Activated gamma-delta T cell (primary cell): ENCODE results near the gene PMM2.
"Not testable (repeated sequence)": the region's sequence is repeated elsewhere in the genome, so short reads cannot be mapped to it uniquely, and the experiment has no call there.

Experiments
- DNase-seq: peaks from one replicate; lab custom pipeline; 2025; lab: John Stamatoyannopoulos, UW

Gene PMM2

DNA sequence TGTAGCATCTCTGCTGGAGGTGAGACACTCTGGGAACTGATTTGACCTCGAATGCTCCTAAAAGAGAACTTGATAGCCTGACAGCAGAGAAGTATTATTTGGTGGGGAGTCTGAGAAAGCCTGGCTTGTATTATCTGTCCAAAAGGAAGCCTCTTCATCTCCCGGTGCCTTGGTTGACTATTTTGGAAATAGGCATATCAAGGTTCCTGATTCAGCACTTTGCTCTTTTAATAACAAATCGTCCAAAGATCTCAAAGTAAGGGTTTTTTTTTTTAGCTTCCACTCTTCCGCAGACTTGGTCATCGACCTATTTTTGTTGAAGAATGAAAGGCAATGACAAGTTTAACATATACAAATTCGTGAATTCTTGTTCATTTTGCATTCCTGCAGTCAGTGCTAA lies 15.0 kb upstream of the PMM2 start:
- no peak for DNase-seq

DNA sequence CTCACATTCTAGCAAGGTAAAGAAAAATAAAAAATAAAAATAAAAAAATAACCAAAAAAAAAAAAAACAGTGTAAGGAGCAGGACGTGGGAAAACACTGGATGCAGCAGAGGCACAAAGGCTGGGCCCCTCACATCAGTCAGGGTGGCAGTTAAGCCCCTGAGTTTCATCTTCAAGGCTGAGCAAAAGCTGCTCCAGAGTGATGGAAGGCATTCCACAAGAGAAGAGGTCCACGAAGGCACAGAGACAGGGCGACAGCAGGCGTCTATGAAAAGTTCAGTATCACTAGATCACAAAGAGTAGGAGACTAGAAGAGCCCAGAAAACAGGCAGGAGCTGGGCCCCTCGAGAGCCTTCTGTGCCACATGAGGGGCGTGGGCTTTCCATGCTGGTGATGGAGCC lies 12.2 kb upstream of the PMM2 start:
- DNase-seq, result no peak

DNA sequence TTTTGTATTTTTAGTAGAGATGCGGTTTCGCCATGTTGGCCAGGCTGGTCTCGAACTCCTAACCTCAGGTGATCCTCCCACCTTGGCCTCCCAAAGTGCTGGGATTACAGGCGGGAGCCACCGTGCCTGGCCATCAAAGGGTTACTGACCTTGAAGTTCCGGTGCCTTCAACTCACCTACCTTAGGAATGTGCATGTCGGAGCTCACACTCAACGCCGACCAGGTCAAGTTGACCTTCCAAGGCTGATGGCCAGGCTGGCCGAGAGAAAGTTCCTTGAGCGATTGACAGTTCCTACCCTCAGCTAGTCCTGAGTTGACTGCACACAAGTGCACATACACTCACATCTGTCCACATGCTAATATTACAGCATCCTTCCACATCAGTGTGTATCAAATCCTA lies 11.3 kb upstream of the PMM2 start:
- not testable (repeated sequence) for DNase-seq

DNA sequence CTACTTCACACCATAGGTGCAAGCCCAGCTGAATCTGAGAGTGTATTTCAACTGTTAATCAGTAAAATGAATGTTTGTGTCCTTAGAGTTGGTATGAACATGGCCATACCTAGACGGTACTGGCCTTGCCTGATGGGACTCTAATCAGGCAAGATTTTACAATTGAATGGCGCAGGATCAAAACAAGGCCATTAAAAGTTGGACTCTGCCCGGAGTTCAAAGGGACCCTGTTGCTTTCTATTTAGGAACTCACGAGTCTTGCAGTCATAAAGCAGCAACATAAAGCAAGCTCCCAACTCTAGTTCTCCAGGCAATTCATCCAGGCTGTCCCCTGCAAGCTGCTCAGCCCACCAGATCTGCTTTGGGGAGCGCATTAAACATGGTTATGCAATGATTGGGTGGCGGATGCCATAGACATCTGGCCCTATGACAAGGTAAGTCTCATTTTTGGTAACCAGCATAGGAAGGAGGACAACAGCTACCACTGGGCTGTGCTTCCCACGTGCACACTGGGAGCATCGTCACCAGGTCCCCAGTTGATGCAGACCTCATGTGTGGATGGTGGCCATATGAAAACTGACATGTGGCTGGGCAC lies 9.0 kb upstream of the PMM2 start:
- no peak for DNase-seq

DNA sequence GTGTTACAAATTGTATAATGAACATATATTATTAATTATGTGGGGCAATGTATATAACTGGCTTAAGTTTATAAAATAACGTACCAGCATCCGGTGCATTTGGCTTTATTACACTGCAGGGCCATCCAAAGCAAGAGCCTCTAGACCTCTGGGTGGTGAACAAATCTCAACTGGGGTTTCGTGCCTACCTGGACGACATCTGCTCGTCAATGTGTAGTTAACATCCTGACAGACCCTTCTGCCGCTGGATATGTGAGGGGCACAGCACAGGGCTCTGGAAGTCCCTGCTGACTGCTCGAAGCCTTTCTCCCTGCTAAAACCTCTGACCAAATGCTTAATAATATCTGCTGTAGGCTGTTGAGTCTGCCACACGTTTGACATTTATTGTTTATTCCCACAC lies 2.5 kb upstream of the PMM2 start:
- DNase-seq, result no peak

DNA sequence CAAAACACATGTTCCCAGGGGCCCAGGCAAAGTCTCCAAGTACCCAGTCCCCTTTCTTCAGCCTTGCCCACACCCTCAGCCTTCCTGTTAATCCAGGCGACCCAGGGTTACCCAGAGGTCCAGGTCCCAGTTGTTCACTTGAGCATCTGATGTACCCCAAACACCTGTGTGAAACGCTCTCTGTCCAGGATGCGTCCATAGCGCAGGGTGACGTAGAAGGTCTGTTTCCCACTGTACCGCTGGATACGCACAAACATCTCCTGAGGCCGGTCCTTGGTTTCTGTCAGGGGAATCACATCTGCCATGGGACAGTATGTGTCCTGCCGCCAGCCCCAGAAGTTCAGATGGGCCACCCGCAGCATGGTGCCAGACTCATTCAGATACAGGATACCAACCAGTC lies 1.8 kb upstream of the PMM2 start:
- no peak for DNase-seq

DNA sequence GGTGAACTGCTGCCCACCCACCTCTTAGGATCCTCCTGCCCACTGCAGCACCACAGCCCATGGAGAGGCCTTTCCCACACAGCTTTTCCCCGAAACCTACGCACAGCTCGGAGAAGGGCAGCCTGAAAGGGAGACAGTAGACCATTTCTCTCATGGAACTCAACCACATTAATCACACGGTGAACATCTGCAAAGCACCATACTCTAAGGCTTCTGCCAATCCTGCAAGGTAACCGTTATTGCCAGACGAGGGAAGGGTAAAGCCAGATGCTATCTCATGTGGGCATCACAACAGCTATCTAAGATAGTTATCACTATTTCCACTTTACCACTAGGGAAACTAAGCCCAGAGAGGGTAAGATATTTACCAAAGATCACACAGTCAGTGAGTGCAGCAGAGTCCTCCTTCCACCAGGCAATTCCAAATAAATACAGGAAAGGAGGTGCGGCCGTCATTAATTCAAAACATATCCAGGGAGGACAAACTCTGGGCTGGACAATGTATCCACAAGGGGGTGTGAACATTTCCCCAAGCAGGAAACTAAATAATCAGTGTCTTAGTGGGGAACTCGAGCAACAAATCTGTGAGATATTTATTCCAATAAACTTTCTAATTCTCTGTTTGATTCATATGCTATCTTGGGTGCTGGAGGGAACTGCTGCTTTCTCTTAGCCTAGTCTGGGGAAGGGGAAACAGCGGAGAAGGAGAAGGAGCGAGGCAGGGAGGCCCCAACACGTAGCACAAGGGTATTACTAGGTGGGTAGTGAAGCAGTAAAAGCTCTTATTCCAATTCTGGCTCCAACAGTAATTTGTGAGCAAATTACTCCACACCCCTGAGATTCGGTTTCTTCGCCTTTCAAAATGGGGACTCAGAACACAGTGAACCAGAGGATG lies 923 bp upstream of the PMM2 start:
- no peak for DNase-seq

DNA sequence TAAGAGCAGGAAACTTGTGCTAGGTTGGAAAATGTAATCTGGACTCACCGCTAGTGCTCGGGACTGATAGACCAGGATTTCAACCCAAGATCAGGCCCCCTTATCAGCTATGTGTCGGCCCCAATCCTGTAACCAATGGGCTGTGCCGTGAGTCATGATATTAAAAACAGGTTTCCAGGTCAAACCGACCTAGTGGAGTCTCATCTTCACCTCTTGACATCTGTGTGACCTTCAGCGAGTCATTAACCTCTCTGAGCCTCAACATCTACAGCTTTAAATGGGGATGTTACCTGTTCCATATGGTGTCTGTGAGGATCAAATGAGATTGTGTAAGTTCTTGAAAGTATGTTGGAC lies 512 bp downstream of the PMM2 start:
- DNase-seq, result no peak

DNA sequence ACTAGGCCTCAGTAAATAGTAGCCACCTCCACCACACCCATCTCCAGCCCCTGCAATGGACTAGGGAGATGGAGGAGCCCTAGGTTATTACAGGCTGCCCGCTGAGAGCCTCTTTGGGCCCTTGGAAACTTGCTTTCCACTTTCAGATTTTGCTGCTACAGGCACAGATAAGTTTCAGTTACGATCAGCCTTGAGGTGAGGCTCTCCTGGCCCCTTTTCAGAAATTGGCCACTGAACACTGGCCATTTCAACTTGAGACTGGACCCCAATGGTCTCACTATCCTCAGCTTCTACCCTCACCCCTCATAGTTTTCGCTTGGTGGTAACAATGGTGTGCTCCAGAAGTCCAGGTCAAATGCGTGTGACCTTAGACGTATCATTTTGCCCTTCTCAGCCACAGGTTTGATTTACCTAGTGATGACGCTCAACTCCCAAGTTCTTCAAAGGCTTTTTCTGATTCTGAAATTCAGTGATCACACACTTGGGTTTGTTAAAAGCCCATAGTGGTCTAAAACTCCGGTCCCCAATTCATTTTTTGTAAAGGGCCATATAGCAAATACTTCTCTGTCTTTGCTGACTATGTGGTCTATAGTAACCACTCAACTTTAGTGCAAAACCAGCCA lies 1.0 kb downstream of the PMM2 start:
- DNase-seq, result no peak

DNA sequence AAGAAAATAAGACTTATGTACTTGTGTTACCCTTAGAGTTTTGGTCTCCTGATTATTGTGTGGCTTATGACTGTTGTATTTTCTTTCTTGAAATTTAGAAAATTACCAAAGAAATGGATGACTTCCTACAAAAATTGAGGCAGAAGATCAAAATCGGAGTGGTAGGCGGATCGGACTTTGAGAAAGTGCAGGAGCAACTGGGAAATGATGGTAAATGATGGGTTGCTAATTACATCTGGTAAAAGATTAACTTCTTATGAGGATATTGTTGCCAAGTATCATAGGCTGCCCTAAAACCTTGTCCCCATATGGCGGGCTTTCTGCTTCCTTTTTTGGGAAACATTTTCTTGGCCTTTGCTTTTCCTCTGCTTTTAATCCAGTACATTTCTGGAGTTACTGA lies 4.1 kb downstream of the PMM2 start:
- no peak for DNase-seq

DNA sequence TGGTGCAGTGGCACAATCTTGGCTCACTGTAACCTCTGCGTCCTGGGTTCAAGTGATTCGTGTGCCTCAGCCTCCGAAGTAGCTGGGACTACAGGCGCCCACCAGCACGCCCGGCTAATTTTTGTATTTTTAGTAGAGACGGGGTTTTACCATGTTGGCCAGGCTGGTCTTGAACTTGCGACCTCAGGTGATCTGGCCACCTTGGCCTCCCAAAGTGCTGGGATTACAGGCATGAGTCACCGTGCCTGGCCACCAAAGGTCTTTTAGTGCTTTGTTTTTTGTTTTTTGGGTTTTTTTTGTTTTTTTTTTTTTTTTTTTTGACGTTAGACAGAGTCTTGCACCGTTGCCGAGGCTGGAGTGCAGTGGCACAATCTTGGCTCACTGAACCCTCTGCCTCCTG lies 6.1 kb downstream of the PMM2 start:
- DNase-seq, result not testable (repeated sequence)

DNA sequence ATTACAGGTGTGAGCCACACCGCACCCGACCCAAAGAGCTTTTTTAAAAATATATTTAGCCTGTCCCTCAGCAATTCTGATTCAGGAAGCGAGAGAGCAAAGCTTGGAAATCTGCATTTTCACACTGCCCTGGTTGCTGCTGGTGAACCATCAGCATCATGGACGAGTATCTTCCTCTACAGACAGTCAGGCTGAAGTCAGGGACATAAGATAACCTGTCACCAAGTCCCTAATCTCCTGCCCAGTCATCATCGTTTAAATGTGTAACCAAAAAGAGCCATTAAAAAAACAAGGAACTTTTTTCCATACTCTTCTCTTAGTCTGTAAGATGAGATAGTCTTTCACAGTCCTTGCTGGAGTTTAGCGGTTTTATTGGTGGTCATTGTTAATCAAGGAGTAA lies 6.7 kb downstream of the PMM2 start:
- no peak for DNase-seq

DNA sequence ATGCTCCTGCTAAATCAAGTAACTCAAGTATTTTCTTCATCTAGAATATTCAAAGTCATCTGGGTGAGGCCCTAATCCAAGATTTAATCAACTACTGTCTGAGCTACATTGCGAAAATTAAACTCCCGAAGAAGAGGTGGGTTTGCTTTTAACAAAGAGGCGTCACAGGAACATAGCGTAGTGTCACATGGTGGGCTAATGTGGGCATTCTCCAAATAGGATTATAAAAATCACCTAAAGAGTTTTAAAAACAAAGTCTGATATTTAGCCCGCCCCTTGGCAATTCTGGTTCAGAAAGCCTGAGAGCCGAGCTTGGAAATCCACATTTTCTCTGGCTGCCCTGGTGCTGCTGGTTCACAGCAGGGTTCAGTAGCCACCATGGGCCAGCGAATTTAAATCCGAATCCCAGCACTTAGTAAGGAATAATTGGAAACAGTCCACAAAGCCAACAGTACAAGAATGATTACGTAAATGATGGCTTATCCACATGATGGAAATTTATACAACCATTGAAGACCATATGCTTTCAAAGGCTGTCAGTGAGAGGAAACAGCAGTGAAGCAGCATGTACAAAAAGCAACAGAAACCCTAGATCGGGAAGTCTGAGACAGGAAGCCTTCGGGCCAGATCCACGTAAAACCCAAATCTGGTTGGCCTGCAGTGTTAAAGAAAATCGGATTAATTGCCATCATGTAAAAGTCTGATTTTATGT lies 8.8 kb downstream of the PMM2 start:
- no peak for DNase-seq

DNA sequence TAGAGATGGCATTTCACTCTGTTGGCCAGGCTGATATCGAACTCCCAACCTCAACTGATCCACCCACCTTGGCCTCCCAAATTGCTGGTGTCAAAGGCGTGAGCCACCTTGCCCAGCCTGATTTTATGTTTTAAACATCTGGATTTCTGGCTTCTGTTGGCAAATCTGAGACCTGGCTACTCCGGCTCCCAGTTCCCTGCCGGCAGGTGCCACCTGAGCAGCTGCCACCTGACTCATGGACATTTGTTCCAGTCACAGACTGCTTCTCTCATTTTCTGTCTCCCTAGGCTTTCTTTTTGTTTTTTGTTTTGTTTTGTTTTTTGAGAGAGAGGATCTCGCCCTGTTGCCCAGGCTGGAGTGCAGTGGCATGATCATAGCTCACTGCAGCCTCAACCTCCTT lies 9.6 kb downstream of the PMM2 start:
- no peak for DNase-seq

DNA sequence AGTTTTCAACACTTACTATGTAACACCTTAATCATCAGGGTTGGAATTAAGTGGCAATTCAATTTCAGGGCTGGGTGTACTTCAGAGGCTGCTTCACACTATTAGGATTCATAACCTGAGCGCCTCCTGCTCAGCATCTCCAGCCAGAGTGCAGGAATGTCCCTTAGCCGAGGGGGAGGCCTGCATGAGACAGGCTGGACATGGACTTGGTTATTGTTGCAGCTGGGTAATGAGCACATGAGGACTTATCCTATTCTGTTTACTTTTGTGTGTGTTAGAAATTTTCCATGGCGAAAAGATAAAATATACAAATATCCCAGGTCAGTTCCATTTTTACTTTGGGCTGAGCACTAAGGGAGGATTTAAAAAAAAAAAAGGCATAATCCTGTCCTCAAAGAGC lies 10.4 kb downstream of the PMM2 start:
- no peak for DNase-seq

DNA sequence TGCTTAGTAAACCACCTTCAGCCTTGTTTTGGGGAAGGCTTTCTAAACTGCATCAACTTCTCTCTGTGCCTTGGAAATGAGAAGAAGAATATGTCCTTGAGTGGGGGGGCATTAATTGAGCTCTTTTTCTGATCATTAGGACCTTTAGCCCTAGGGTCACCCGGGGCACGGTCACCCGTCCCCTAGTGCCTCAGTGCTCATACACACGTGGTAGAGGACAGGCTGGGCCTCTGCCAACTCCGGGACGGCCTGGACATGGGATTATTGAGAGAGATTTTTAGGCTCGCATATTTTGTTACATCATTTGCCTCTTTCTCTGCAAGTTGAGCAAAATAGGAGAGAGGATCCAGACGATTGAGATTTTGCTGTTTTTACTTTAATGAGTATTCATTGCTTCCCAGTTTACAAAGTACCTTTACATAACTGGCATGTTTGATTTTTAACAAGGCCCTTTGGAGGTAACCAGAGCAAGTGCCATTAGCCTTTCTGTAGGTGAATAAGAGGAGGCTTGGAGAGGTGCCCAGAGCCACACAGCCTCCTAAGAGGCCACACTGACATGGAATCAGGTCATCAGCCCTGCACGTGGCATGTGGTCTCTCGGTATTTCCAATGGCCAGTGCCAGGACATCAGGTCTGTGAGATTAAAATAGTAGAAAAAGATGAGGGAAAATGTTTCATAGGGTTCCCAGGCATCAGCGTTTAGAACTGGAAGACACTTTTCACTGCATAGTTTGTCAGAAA lies 11.1 kb downstream of the PMM2 start:
- no peak for DNase-seq

DNA sequence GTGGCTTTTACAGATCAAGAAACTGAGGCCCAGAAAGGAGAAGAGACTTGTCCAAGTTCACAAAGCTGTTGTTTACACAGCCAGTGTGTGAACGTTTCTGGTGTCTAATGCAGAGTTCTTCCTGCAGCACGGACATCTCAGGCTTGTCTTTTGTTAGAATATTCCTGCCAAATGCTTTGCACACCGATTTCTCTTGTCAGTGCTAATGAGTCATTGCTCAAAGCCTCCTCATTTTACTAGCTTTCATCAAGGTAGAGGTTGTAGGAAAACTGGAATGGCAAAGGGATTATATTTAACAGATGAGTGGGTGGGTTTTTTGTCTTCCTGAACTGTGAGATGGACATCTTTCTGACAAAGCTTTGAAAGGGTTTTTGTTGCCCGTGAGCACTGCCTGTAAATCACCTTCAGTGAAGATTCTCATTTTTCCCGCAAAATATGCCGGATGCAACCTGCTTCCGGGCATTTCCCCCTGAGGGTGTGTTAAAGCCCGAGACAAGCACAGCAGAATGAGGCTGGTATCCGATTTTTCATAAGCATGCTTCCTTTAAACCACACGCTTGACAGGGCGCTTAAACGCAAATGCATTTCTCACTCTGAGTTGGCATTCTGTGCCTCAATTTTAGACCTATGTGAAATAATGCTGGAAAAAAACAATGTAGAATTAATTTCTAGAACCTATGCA lies 14.7 kb downstream of the PMM2 start:
- DNase-seq, result no peak

DNA sequence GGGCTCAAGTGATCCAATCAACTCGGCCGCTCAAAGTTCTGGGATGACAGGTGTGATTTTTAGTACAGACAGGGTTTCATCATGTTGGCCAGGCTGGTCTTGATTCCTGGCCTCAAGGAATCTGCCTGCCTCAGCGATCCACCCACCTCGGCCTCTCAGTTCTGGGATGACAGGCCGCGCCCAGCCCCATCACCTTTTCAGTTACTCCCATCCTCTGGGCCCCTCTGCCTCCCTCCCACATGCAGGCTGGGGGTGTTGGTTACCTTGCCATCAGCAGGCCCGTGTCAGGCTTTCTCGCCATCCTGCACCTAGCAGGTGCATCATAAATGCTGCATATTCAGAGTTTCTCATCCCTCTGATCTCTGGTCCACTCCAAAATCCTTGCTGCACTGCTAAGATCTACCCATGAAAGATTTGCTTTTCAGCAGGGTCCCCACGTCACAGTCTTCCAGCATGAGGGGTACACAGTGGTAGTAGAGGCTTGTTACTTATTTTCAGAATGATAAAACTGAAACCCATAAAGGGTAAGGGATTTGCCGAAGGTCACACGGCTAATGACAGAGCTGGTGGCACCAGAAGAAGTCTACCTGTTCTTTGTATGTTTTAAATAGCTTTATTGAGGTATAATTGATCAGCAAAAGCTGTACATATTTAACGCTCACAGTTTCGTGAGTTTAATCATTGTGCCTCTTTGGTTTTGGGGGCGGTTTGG lies 16.6 kb downstream of the PMM2 start:
- no peak for DNase-seq

DNA sequence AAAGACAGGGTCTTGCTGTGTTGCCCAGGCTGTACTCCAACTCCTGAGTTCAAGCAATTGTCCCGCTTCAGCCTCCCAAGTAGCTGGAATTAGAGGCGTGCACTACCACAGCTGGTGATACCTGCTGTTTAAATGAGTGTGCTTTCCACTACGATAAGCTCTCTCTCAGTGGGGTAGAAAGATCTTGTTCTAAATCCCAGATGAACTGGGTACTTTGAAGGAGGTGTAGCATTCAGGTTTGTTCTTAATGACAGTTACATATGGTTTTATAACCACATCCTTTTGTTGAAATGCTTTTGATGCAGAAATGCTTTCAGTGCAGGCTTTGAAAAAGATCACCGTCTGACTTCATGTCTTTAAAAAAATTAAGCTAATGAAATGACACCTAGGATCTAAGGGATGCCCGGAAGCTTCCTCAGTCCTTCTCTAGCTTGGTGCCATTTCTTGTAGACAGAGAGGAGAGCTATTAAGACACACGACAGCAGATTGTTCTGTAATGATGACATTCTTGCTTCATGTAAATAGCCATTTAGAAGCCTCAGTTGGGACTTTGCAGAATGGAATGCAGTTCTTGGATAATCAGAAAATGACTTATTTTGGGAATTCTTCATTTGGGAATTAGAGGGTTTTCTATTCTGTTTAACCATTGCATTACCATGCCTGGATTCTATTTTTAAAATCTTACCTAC lies 19.5 kb downstream of the PMM2 start:
- DNase-seq, result no peak
